G401.6 (cell line): Measurements from ENCODE around the gene RPP21.

Source experiments
- FAIRE-seq: peaks from 2 replicates; lab custom pipeline; 2012; peaks lifted over from hg19 to GRCh38; lab: Jason Lieb, UNC

The RPP21 gene

GRCh38 chr6:30386166-30386565 is 41.2 kb downstream of the RPP21 start:
- FAIRE-seq = no peak

- no peak for FAIRE-seq
These were observed 46.3 kb downstream of the RPP21 start for GRCh38 chr6:30391240-30391639.

GRCh38 chr6:30394139-30394538 is 49.2 kb downstream of the RPP21 start:
- FAIRE-seq = no peak
